Keratinocyte (primary cell): ENCODE results near the gene OLFM2. TPM values are rescaled to one million over a fixed set of nuclear protein-coding genes. Genes with fewer than 3 reads are reported as not detected.

ENCODE experiments used
- DNase-seq: peaks from one replicate; pipeline ENCODE4 v3.0.0-alpha.2; 2011; ENCODE audit warnings: low read depth, missing footprints, low spot score
- FAIRE-seq: peaks from 2 replicates; lab custom pipeline; 2011; peaks lifted over from hg19 to GRCh38; lab: Jason Lieb, UNC
- H2AFZ ChIP-seq: 2 replicates; pipeline ENCODE4 v1.6.0; 2012; ENCODE audit warnings: low read length, control low read depth, inconsistent platforms; ENCODE audit not compliant: control insufficient read depth
- H3K27ac ChIP-seq: 2 replicates; pipeline ENCODE4 v1.5.1; 2011; ENCODE audit warnings: low read length; ENCODE audit not compliant: control insufficient read depth, insufficient read depth
- H3K27me3 ChIP-seq: 3 replicates; pipeline ENCODE4 v1.6.0; 2011; ENCODE audit warnings: low read length; ENCODE audit not compliant: control insufficient read depth, insufficient read depth; ENCODE audit errors: extremely low read depth
- H3K36me3 ChIP-seq, 2 experiments: 2 replicates in 1 of 2; 3 replicates in 1 of 2; pipeline ENCODE4 v1.5.1; 2011; ENCODE audit warnings: low read length in 2 of 2, mild to moderate bottlenecking in 1 of 2; ENCODE audit not compliant: control insufficient read depth in 2 of 2, insufficient read depth in 2 of 2; ENCODE audit errors: extremely low read depth in 1 of 2
- H3K4me1 ChIP-seq: 3 replicates; pipeline ENCODE4 v1.5.1; 2011; ENCODE audit warnings: low read length; ENCODE audit not compliant: control insufficient read depth, insufficient read depth; ENCODE audit errors: extremely low read depth
- H3K4me2 ChIP-seq: 3 replicates; pipeline ENCODE4 v1.6.0; 2011; ENCODE audit warnings: low read depth, low read length; ENCODE audit not compliant: control insufficient read depth, insufficient read depth; ENCODE audit errors: extremely low read depth
- H3K4me3 ChIP-seq, 3 experiments: fragments of 200-600 bp in 1 of 3; sonication (generic) in 1 of 3; 2 replicates in 2 of 3; 3 replicates in 1 of 3; pipeline ENCODE4 v1.5.1; 2011 to 2016; ENCODE audit warnings: low read length in 3 of 3, mild to moderate bottlenecking in 3 of 3, control low read depth in 2 of 3, inconsistent platforms in 1 of 3, low read depth in 1 of 3, mixed read lengths in 1 of 3, mixed run types in 1 of 3, moderate library complexity in 1 of 3; ENCODE audit not compliant: control insufficient read depth in 2 of 3, insufficient read depth in 2 of 3; ENCODE audit errors: extremely low read depth in 1 of 3
- H3K79me2 ChIP-seq: 2 replicates; pipeline ENCODE4 v1.6.0; 2012; ENCODE audit warnings: low read length; ENCODE audit not compliant: control insufficient read depth, insufficient read depth
- H3K9ac ChIP-seq: 3 replicates; pipeline ENCODE4 v1.6.0; 2011; ENCODE audit warnings: low read length; ENCODE audit not compliant: control insufficient read depth, insufficient read depth; ENCODE audit errors: extremely low read depth
- H3K9me1 ChIP-seq: 3 replicates; pipeline ENCODE4 v1.6.0; 2011; ENCODE audit warnings: low read length; ENCODE audit not compliant: control insufficient read depth, insufficient read depth; ENCODE audit errors: extremely low read depth
- H3K9me3 ChIP-seq: 2 replicates; pipeline ENCODE4 v1.5.1; 2012; ENCODE audit warnings: low read depth, low read length; ENCODE audit not compliant: control insufficient read depth
- H4K20me1 ChIP-seq: 3 replicates; pipeline ENCODE4 v1.6.0; 2011; ENCODE audit warnings: low read length; ENCODE audit not compliant: control insufficient read depth, insufficient read depth; ENCODE audit errors: extremely low read depth
- EZH2 ChIP-seq: IDR thresholded peaks from one replicate; pipeline ENCODE4 v1.6.1; 2012; ENCODE audit warnings: inconsistent platforms, mild to moderate bottlenecking, low read length, moderate library complexity
- dilution Hi-C: fragments of 300-500 bp; cut with MboI; formaldehyde crosslinking; loops from one replicate; pipeline ENCODE4 v1.7.0; 2020; ENCODE audit warnings: low sequenced_read_pairs; ENCODE audit not compliant: extremely low pct_ligation_motif_present
- polyA plus RNA-seq, 5 experiments: library from polyadenylated mRNA; depleted of rRNA in 3 of 5; stranded (reverse) in 3 of 5; stranded (forward) in 1 of 5; unstranded in 1 of 5; fragments of >200 nt; gene quantifications; 1 replicate in 1 of 5; 2 replicates in 3 of 5; 3 replicates in 1 of 5; pipeline versions ENCODE4 v1.2.1 to v1.2.3, GENCODE V29; 2011 to 2012; ENCODE audit warnings: missing spikeins in 2 of 5, low read depth in 1 of 5, low replicate concordance in 1 of 5
- TF ChIP-seq, protein P1 (sequence below), 3 experiments: IDR thresholded peaks in 1 of 3; conservative IDR thresholded peaks in 1 of 3; optimal IDR thresholded peaks in 1 of 3; 2 replicates in 2 of 3; 3 replicates in 1 of 3; pipeline versions ENCODE3 to v1.5.1; 2011; ENCODE audit warnings: low read length in 3 of 3, mild to moderate bottlenecking in 3 of 3, moderate library complexity in 2 of 3, control low read depth in 1 of 3, inconsistent platforms in 1 of 3; ENCODE audit not compliant: insufficient read depth in 2 of 3; ENCODE audit errors: extremely low read depth in 1 of 3

Gene OLFM2
- polyA plus RNA-seq, 1 donor (not counting 4 experiments of a cell fraction or from before 2014, with no cell fraction given), result 5.3 TPM

DNA sequence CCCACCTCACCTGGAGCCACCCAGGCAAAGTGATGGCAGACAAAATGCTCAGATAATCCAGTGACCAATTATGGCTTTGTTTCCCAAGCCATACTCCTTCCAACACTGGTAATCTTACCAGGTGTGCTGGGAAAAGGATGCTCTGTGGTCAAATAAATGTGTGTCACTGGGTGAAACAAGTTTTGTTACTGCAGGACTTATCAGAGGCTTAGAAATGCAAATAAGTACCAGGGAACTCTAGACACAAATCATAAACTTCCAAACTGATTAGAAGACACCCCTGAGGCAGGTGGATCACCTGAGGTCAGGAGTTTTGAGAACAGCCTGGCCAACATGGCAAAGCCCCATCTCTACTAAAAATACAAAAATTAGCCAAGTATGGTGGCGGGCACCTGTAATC is 74.8 kb downstream of the OLFM2 start:
- H3K4me2 ChIP-seq, result no peak overlapping the region

GRCh38 chr19:9860407-9860806 is 75.9 kb downstream of the OLFM2 start:
- H3K9me1 ChIP-seq, result no peaks in the 10 kb centered on the region
- FAIRE-seq (no peak), DNase-seq (no peak)
- H3K9ac ChIP-seq, result no peak overlapping the region
- dilution Hi-C loops, result no loop called here
- no peak overlapping the region for H2AFZ ChIP-seq
- H3K36me3 ChIP-seq, result no peaks in the 10 kb centered on the region
- no peak for TF ChIP-seq EZH2
- TF ChIP-seq, protein P1, sequence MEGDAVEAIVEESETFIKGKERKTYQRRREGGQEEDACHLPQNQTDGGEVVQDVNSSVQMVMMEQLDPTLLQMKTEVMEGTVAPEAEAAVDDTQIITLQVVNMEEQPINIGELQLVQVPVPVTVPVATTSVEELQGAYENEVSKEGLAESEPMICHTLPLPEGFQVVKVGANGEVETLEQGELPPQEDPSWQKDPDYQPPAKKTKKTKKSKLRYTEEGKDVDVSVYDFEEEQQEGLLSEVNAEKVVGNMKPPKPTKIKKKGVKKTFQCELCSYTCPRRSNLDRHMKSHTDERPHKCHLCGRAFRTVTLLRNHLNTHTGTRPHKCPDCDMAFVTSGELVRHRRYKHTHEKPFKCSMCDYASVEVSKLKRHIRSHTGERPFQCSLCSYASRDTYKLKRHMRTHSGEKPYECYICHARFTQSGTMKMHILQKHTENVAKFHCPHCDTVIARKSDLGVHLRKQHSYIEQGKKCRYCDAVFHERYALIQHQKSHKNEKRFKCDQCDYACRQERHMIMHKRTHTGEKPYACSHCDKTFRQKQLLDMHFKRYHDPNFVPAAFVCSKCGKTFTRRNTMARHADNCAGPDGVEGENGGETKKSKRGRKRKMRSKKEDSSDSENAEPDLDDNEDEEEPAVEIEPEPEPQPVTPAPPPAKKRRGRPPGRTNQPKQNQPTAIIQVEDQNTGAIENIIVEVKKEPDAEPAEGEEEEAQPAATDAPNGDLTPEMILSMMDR (optimal IDR thresholded peaks at IDR 0.05 in 1 of 3, IDR thresholded peaks at IDR 0.05 in 1 of 3, conservative IDR thresholded peaks at IDR 0.05 in 1 of 3; ENCODE audit: extremely low read depth in 1 of 3, insufficient read depth in 2 of 3, low read length in 3 of 3), result no peak
- H3K27me3 ChIP-seq, result peaks cover 9% of the 10 kb centered on the region
- no peak overlapping the region for H3K27ac ChIP-seq
- no peak overlapping the region for H3K4me2 ChIP-seq
- H3K4me1 ChIP-seq, result peaks cover 11% of the 10 kb centered on the region
- H3K79me2 ChIP-seq, result no peaks in the 10 kb centered on the region
- H3K4me3 ChIP-seq, result no peak overlapping the region
- H4K20me1 ChIP-seq, result no peaks in the 10 kb centered on the region
- no peaks in the 10 kb centered on the region for H3K9me3 ChIP-seq

More for the DNA sequence above, 74.8 kb downstream of the OLFM2 start:
- H3K27me3 ChIP-seq, result peaks cover 9% of the 10 kb centered on the region
- peaks cover 11% of the 10 kb centered on the region for H3K4me1 ChIP-seq
- H3K79me2 ChIP-seq, result no peaks in the 10 kb centered on the region
- no peak overlapping the region for H3K4me3 ChIP-seq
- no peaks in the 10 kb centered on the region for H4K20me1 ChIP-seq
- DNase-seq (no peak), FAIRE-seq (no peak)
- H3K9me3 ChIP-seq, result no peaks in the 10 kb centered on the region
- no peaks in the 10 kb centered on the region for H3K36me3 ChIP-seq
- no peak for TF ChIP-seq EZH2
- TF ChIP-seq, protein P1 (optimal IDR thresholded peaks at IDR 0.05 in 1 of 3, IDR thresholded peaks at IDR 0.05 in 1 of 3, conservative IDR thresholded peaks at IDR 0.05 in 1 of 3; ENCODE audit: extremely low read depth in 1 of 3, insufficient read depth in 2 of 3, low read length in 3 of 3), result no peak
- H2AFZ ChIP-seq, result no peak overlapping the region
- no peak overlapping the region for H3K27ac ChIP-seq
- dilution Hi-C loops, result no loop called here
- no peak overlapping the region for H3K9ac ChIP-seq
- no peaks in the 10 kb centered on the region for H3K9me1 ChIP-seq
